ENCODE data around the gene PSMD5. TPM values are rescaled to one million over a fixed set of nuclear protein-coding genes. Genes with fewer than 3 reads are reported as not detected.

PSMD5 gene
- total and polyA plus RNA-seq, 4 experiments from 2014 or later: 23.1 to 59.0 (median 36.0) TPM

GRCh38 chr9:120845255-120845654 is 2.5 kb upstream of the PSMD5 start:
- H3K27me3 Mint-ChIP-seq: no peaks in the 10 kb centered on the region
- H3K4me3 Mint-ChIP-seq: peak overlapping the region in 7 of 8 donors; percentile 5 to 98 (median 94)
- peaks cover 51 to 58% of the 10 kb centered on the region in 2 donors for H3K36me3 Mint-ChIP-seq
- no peak overlapping the region for H3K4me3 ChIP-seq (ENCODE audit: low read length in 2 of 2)
- H3K27ac ChIP-seq (ENCODE audit: low read depth, low read length): peak overlapping the region; percentile 98
- H3K4me1 ChIP-seq (ENCODE audit: insufficient read depth, low read length): peaks cover 69% of the 10 kb centered on the region
- H3K27ac Mint-ChIP-seq: peak overlapping the region; percentile 30 to 98 (median 98)
- no peaks in the 10 kb centered on the region for H3K9me3 Mint-ChIP-seq
- H3K9me3 ChIP-seq (ENCODE audit: control insufficient read depth in 1 of 2, low read length in 2 of 2): no peaks in the 10 kb centered on the region
- intact Hi-C loops (cut with micrococcal nuclease): no loop called here
- H3K27me3 ChIP-seq (ENCODE audit: insufficient read depth, low read length): no peaks in the 10 kb centered on the region
- ChIA-PET CTCF (ENCODE audit: partially characterized antibody) (interaction anchor here (0.5 to 3.5 kb wide), 9 partner anchors 14 to 122 kb away, joined by 3 to 15 read pairs (median 4); partner anchors contain the start of gene FBXW2), POLR2A (ENCODE audit: partially characterized antibody) (interaction anchor here (0.5 to 7.4 kb wide), 10 partner anchors 8 to 91 kb away, joined by 3 to 149 read pairs (median 36); partner anchors contain the start of genes FBXW2, PHF19 and TRAF1)
- H3K4me1 Mint-ChIP-seq: peaks cover 51 to 79% (median 69%) of the 10 kb centered on the region in 4 donors
- DNase-seq: no peak
- no peaks in the 10 kb centered on the region for H3K36me3 ChIP-seq (ENCODE audit: insufficient read depth, low read length)

- H3K4me1 ChIP-seq (ENCODE audit: insufficient read depth, low read length): peaks cover 72% of the 10 kb centered on the region
- H3K27me3 ChIP-seq (ENCODE audit: insufficient read depth, low read length): no peaks in the 10 kb centered on the region
- no peaks in the 10 kb centered on the region for H3K36me3 ChIP-seq (ENCODE audit: insufficient read depth, low read length)
- peak overlapping the region; percentile 98 for H3K27ac ChIP-seq (ENCODE audit: low read depth, low read length)
- POLR2A ChIA-PET (ENCODE audit: partially characterized antibody): interaction anchor here (0.6 to 7.4 kb wide), 19 partner anchors 8 to 279 kb away, joined by 3 to 149 read pairs (median 4); partner anchors contain the start of genes FBXW2, PHF19 and TRAF1
- intact Hi-C loops (cut with micrococcal nuclease): loop anchor here (2.0 kb wide), 3 partner anchors 35 to 87 kb away; partner anchors contain the start of gene PHF19
- Mint-ChIP-seq H3K27ac (peak overlapping the region; percentile 96 to 98 (median 98)), H3K36me3 (peaks cover 48 to 56% of the 10 kb centered on the region in 2 donors), H3K9me3 (peaks cover 0 to 1% (median 0%) of the 10 kb centered on the region in 8 donors), H3K4me1 (peaks cover 58 to 84% (median 72%) of the 10 kb centered on the region in 4 donors), H3K27me3 (no peaks in the 10 kb centered on the region), H3K4me3 (peak overlapping the region; percentile 92 to 98 (median 96))
- peak overlapping the region; percentile 78 to 84 for H3K4me3 ChIP-seq (ENCODE audit: low read length in 2 of 2)
- CTCF ChIA-PET (ENCODE audit: partially characterized antibody): interaction anchor here (0.7 to 3.5 kb wide), 6 partner anchors 11 to 218 kb away, joined by 3 to 15 read pairs (median 3); no protein-coding TSS in a partner anchor
- H3K9me3 ChIP-seq (ENCODE audit: control insufficient read depth in 1 of 2, low read length in 2 of 2): no peaks in the 10 kb centered on the region
- no peak for DNase-seq
These were observed 615 bp downstream of the PSMD5 start for GRCh38 chr9:120841930-120842684.

GRCh38 chr9:120839146-120839545 is 3.6 kb downstream of the PSMD5 start:
- Mint-ChIP-seq H3K4me3 (peak overlapping the region in 5 of 8 donors; percentile 1 to 43 (median 27)), H3K36me3 (peaks cover 33 to 46% of the 10 kb centered on the region in 2 donors), H3K27ac (peak overlapping the region; percentile 5 to 81 (median 63)), H3K27me3 (no peaks in the 10 kb centered on the region), H3K4me1 (peaks cover 34 to 63% (median 47%) of the 10 kb centered on the region in 4 donors), H3K9me3 (peaks cover 0 to 1% (median 0%) of the 10 kb centered on the region in 8 donors)
- H3K27me3 ChIP-seq (ENCODE audit: insufficient read depth, low read length): no peaks in the 10 kb centered on the region
- CTCF ChIA-PET (ENCODE audit: partially characterized antibody): interaction anchor here (1.2 kb wide), 1 partner anchor 26 kb away, joined by 4 read pairs; no protein-coding TSS in a partner anchor
- no peak overlapping the region for H3K4me3 ChIP-seq (ENCODE audit: low read length in 2 of 2)
- peaks cover 42% of the 10 kb centered on the region for H3K4me1 ChIP-seq (ENCODE audit: insufficient read depth, low read length)
- no peak overlapping the region for H3K27ac ChIP-seq (ENCODE audit: low read depth, low read length)
- intact Hi-C loops (cut with micrococcal nuclease): no loop called here
- no peak for DNase-seq
- POLR2A ChIA-PET (ENCODE audit: partially characterized antibody): interaction anchor here (1.0 kb wide), 1 partner anchor 46 kb away, joined by 3 read pairs; the partner anchor contains the start of gene FBXW2
- no peaks in the 10 kb centered on the region for H3K9me3 ChIP-seq (ENCODE audit: control insufficient read depth in 1 of 2, low read length in 2 of 2)
- H3K36me3 ChIP-seq (ENCODE audit: insufficient read depth, low read length): no peaks in the 10 kb centered on the region

GRCh38 chr9:120837921-120838320 is 4.8 kb downstream of the PSMD5 start:
- H3K27ac Mint-ChIP-seq: peak overlapping the region in 4 of 7 donors; percentile 6 to 75 (median 47)
- peaks cover 0 to 1% (median 0%) of the 10 kb centered on the region in 8 donors for H3K9me3 Mint-ChIP-seq
- H3K36me3 Mint-ChIP-seq: peaks cover 40 to 46% of the 10 kb centered on the region in 2 donors
- H3K4me1 Mint-ChIP-seq: peaks cover 29 to 51% (median 39%) of the 10 kb centered on the region in 4 donors
- no peak overlapping the region for H3K27ac ChIP-seq (ENCODE audit: low read depth, low read length)
- H3K27me3 Mint-ChIP-seq: no peaks in the 10 kb centered on the region
- H3K36me3 ChIP-seq (ENCODE audit: insufficient read depth, low read length): no peaks in the 10 kb centered on the region
- no peak for DNase-seq
- H3K9me3 ChIP-seq (ENCODE audit: control insufficient read depth in 1 of 2, low read length in 2 of 2): no peaks in the 10 kb centered on the region
- peak overlapping the region in 1 of 8 donors; percentile 27 for H3K4me3 Mint-ChIP-seq
- CTCF ChIA-PET (ENCODE audit: partially characterized antibody): no interaction called here
- intact Hi-C loops (cut with micrococcal nuclease): no loop called here
- POLR2A ChIA-PET (ENCODE audit: partially characterized antibody): no interaction called here
- no peaks in the 10 kb centered on the region for H3K27me3 ChIP-seq (ENCODE audit: insufficient read depth, low read length)
- H3K4me3 ChIP-seq (ENCODE audit: low read length in 2 of 2): no peak overlapping the region
- peaks cover 31% of the 10 kb centered on the region for H3K4me1 ChIP-seq (ENCODE audit: insufficient read depth, low read length)

GRCh38 chr9:120833325-120833724 is 9.4 kb downstream of the PSMD5 start:
- Mint-ChIP-seq H3K4me3 (no peak overlapping the region), H3K36me3 (peaks cover 53 to 62% of the 10 kb centered on the region in 2 donors), H3K27me3 (no peaks in the 10 kb centered on the region), H3K4me1 (peaks cover 5 to 20% (median 12%) of the 10 kb centered on the region in 4 donors), H3K9me3 (no peaks in the 10 kb centered on the region), H3K27ac (peak overlapping the region in 3 of 7 donors; percentile 12 to 26 (median 16))
- CTCF ChIA-PET (ENCODE audit: partially characterized antibody): interaction anchor here (0.7 to 2.3 kb wide), 4 partner anchors 13 to 318 kb away, joined by 3 to 7 read pairs (median 6); no protein-coding TSS in a partner anchor
- no peak overlapping the region for H3K27ac ChIP-seq (ENCODE audit: low read depth, low read length)
- POLR2A ChIA-PET (ENCODE audit: partially characterized antibody): interaction anchor here (1.0 to 1.3 kb wide), 3 partner anchors 9 to 40 kb away, joined by 4 to 5 read pairs (median 5); partner anchors contain the start of genes FBXW2 and PSMD5
- H3K4me1 ChIP-seq (ENCODE audit: insufficient read depth, low read length): peaks cover 5% of the 10 kb centered on the region
- peaks cover 22% of the 10 kb centered on the region for H3K36me3 ChIP-seq (ENCODE audit: insufficient read depth, low read length)
- intact Hi-C loops (cut with micrococcal nuclease): no loop called here
- no peak overlapping the region for H3K4me3 ChIP-seq (ENCODE audit: low read length in 2 of 2)
- no peak for DNase-seq
- no peaks in the 10 kb centered on the region for H3K27me3 ChIP-seq (ENCODE audit: insufficient read depth, low read length)
- H3K9me3 ChIP-seq (ENCODE audit: control insufficient read depth in 1 of 2, low read length in 2 of 2): no peaks in the 10 kb centered on the region

GRCh38 chr9:120832807-120833206 is 9.9 kb downstream of the PSMD5 start:
- no peak overlapping the region for H3K27ac ChIP-seq (ENCODE audit: low read depth, low read length)
- H3K9me3 ChIP-seq (ENCODE audit: control insufficient read depth in 1 of 2, low read length in 2 of 2): no peaks in the 10 kb centered on the region
- Mint-ChIP-seq H3K36me3 (peaks cover 51 to 62% of the 10 kb centered on the region in 2 donors), H3K4me1 (peaks cover 4 to 16% (median 9%) of the 10 kb centered on the region in 4 donors), H3K4me3 (no peak overlapping the region), H3K9me3 (no peaks in the 10 kb centered on the region), H3K27me3 (no peaks in the 10 kb centered on the region), H3K27ac (peak overlapping the region in 1 of 7 donors; percentile 68)
- H3K4me3 ChIP-seq (ENCODE audit: low read length in 2 of 2): no peak overlapping the region
- CTCF ChIA-PET (ENCODE audit: partially characterized antibody): interaction anchor here (0.8 to 2.3 kb wide), 3 partner anchors 14 to 104 kb away, joined by 3 to 7 read pairs (median 6); no protein-coding TSS in a partner anchor
- intact Hi-C loops (cut with micrococcal nuclease): no loop called here
- POLR2A ChIA-PET (ENCODE audit: partially characterized antibody): interaction anchor here (1.0 to 1.2 kb wide), 3 partner anchors 14 to 60 kb away, joined by 3 to 5 read pairs (median 4); partner anchors contain the start of gene FBXW2
- no peaks in the 10 kb centered on the region for H3K27me3 ChIP-seq (ENCODE audit: insufficient read depth, low read length)
- H3K4me1 ChIP-seq (ENCODE audit: insufficient read depth, low read length): peaks cover 5% of the 10 kb centered on the region
- peaks cover 22% of the 10 kb centered on the region for H3K36me3 ChIP-seq (ENCODE audit: insufficient read depth, low read length)
- DNase-seq: no peak

All from CD4-positive, alpha-beta memory T cell (primary cell).